Stimulated activated CD8-positive, alpha-beta memory T cell treated with anti-CD3 and anti-CD28 coated beads, Interleukin-4, amount 100 ng/mL, for 4 hours (primary cell): ENCODE results near the gene ZSCAN20.

Experiments used
- DNase-seq, 2 donors: peaks; one replicate each; pipeline ENCODE4 v3.0.0-alpha.2; 2020; ENCODE audit warnings: low read depth in 2 of 2, low spot score in 1 of 2

ZSCAN20 gene

GRCh38 chr1:33529957-33530356, 57.5 kb downstream of the ZSCAN20 start:
- DNase-seq = no peak

DNA sequence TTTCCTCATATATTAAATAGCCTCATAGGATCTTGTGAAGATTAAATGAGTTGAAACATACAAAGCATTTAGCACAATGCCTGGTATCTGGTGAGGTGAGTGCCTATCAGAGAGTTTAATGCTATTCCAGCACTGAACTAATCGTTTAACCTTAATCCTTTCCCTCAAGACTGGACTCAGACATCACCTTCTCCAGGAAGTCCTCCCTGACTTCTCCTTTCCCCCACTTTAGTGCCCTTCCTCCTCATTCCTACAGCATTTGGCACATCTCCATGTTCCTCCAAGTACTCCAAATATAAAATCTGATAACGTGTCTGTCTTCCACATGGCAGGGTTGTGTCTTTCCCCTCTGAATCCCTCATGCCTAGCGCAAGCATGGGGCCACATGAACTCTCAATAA, 59.8 kb downstream of the ZSCAN20 start:
- no peak for DNase-seq

- no peak for DNase-seq
Observed at GRCh38 chr1:33532936-33533335, 60.5 kb downstream of the ZSCAN20 start.

DNA sequence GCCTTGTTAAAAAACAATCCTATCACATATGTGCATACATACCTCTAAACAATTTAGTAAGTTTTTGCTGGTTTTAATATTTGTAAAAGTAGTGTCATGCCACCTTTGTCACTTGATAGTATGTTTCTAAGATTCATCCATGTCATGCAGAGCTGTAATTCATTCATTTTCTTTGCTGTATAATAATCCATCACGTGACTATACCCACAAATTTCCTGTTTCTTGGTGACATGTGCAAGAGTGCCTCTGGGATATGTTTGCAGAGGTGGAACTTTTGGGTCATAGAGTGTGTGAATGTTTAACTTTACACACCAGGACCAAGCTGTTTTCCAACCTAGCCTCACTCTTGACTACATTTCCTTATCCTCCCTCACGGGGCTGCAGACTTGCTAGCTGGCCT, 62.9 kb downstream of the ZSCAN20 start:
- DNase-seq = no peak

GRCh38 chr1:33537885-33538284, 65.4 kb downstream of the ZSCAN20 start:
- DNase-seq = no peak

- no peak for DNase-seq
Observed at GRCh38 chr1:33541966-33542365, 69.5 kb downstream of the ZSCAN20 start.
